HEK293 (cell line): ENCODE results near the gene EPN2.

Experiments used
- CTCF ChIA-PET: fragments of 350-600 bp; formaldehyde crosslinking; extraction: SDS; loops from one replicate; lab custom pipeline; 2021; ENCODE audit warnings: antibody characterized with exemption; lab: Yijun Ruan, JAX
- POLR2A ChIA-PET: fragments of 300-600 bp; formaldehyde crosslinking; extraction: SDS; loops from one replicate; lab custom pipeline; 2020; ENCODE audit warnings: antibody characterized with exemption, inconsistent platforms; lab: Yijun Ruan, JAX
- H3K27ac ChIP-seq: fragments of 200-500 bp; sonication (Bioruptor generic); 2 replicates; pipeline ENCODE4 v1.5.1; 2014; ENCODE audit warnings: low read depth, low read length, control low read depth, inconsistent platforms; ENCODE audit errors: extremely low read depth
- H3K36me3 ChIP-seq, 2 experiments: fragments of 200-500 bp in 1 of 2; sonication (Bioruptor generic) in 1 of 2; 1 replicate in 1 of 2; 2 replicates in 1 of 2; pipeline ENCODE4 v1.5.1; 2014 to 2017; ENCODE audit warnings: inconsistent platforms in 2 of 2, low read length in 2 of 2; ENCODE audit not compliant: control insufficient read depth in 2 of 2, insufficient read depth in 1 of 2
- H3K4me1 ChIP-seq: fragments of 200-500 bp; sonication (Bioruptor generic); 2 replicates; pipeline ENCODE4 v1.5.1; 2014; ENCODE audit warnings: mild to moderate bottlenecking, low read length, inconsistent platforms; ENCODE audit not compliant: control insufficient read depth, insufficient read depth
- H3K4me3 ChIP-seq: 2 replicates; pipeline ENCODE4 v1.5.1; 2011; ENCODE audit warnings: low read depth, mild to moderate bottlenecking, control low read depth, low read length, moderate library complexity
- H3K9me3 ChIP-seq: fragments of 200-500 bp; sonication (Bioruptor generic); 2 replicates; pipeline ENCODE4 v1.5.1; 2014; ENCODE audit warnings: low read depth, low read length, inconsistent platforms; ENCODE audit not compliant: control insufficient read depth, insufficient read depth
- PRDM4 ChIP-seq: fragments of 450-650 bp; formaldehyde crosslinking; IDR thresholded peaks from 2 replicates; pipeline ENCODE4 v1.5.1; 2017; ENCODE audit warnings: missing biosample characterization, missing genetic modification characterization
- SALL2 ChIP-seq: fragments of 450-650 bp; formaldehyde crosslinking; IDR thresholded peaks from 2 replicates; pipeline ENCODE4 v1.5.0; 2017; ENCODE audit warnings: missing biosample characterization, mild to moderate bottlenecking, missing genetic modification characterization, borderline replicate concordance
- ZBTB20 ChIP-seq: fragments of 450-650 bp; formaldehyde crosslinking; IDR thresholded peaks from 2 replicates; pipeline ENCODE4 v1.5.1; 2016; ENCODE audit warnings: missing biosample characterization, missing genetic modification characterization
- ZFP69B ChIP-seq: fragments of 450-650 bp; formaldehyde crosslinking; IDR thresholded peaks from 2 replicates; pipeline ENCODE4 v1.5.1; 2016; ENCODE audit warnings: missing biosample characterization, missing genetic modification characterization
- ZNF112 ChIP-seq: fragments of 450-650 bp; formaldehyde crosslinking; IDR thresholded peaks from 2 replicates; pipeline ENCODE4 v1.5.0; 2017; ENCODE audit warnings: missing biosample characterization, missing genetic modification characterization
- ZNF138 ChIP-seq: fragments of 450-650 bp; formaldehyde crosslinking; IDR thresholded peaks from 2 replicates; pipeline ENCODE4 v1.5.1; 2016; ENCODE audit warnings: missing biosample characterization, missing genetic modification characterization, borderline replicate concordance
- ZNF148 ChIP-seq: fragments of 450-650 bp; formaldehyde crosslinking; IDR thresholded peaks from 2 replicates; pipeline ENCODE4 v1.5.0; 2017; ENCODE audit warnings: missing biosample characterization, missing genetic modification characterization, borderline replicate concordance
- ZNF16 ChIP-seq: fragments of 450-650 bp; formaldehyde crosslinking; IDR thresholded peaks from 2 replicates; pipeline ENCODE4 v1.5.1; 2016; ENCODE audit warnings: low read depth, missing biosample characterization, missing genetic modification characterization
- ZNF174 ChIP-seq: fragments of 450-650 bp; formaldehyde crosslinking; IDR thresholded peaks from 2 replicates; pipeline ENCODE4 v1.5.0; 2017; ENCODE audit warnings: missing biosample characterization, mild to moderate bottlenecking, missing genetic modification characterization
- ZNF175 ChIP-seq: fragments of 450-650 bp; formaldehyde crosslinking; IDR thresholded peaks from 2 replicates; pipeline ENCODE4 v1.5.1; 2016; ENCODE audit warnings: missing biosample characterization, missing genetic modification characterization
- ZNF548 ChIP-seq: fragments of 450-650 bp; formaldehyde crosslinking; IDR thresholded peaks from 2 replicates; pipeline ENCODE4 v1.5.1; 2016; ENCODE audit warnings: missing biosample characterization, missing genetic modification characterization
- ZNF571 ChIP-seq: fragments of 450-650 bp; formaldehyde crosslinking; IDR thresholded peaks from 2 replicates; pipeline ENCODE4 v1.5.0; 2017; ENCODE audit warnings: missing biosample characterization, missing genetic modification characterization
- ZNF658 ChIP-seq: fragments of 450-650 bp; formaldehyde crosslinking; IDR thresholded peaks from 2 replicates; pipeline ENCODE4; 2016; ENCODE audit warnings: missing biosample characterization, missing genetic modification characterization
- TF ChIP-seq, protein P1 (sequence below): fragments of 450-650 bp; formaldehyde crosslinking; IDR thresholded peaks from 2 replicates; pipeline ENCODE4 v1.5.1; 2016; ENCODE audit warnings: missing biosample characterization, missing genetic modification characterization
- TF ChIP-seq, protein P2 (sequence below): fragments of 450-650 bp; formaldehyde crosslinking; IDR thresholded peaks from 2 replicates; pipeline ENCODE4 v1.5.1; 2016; ENCODE audit warnings: missing biosample characterization, missing genetic modification characterization
- TF ChIP-seq, protein P3 (sequence below): fragments of 450-650 bp; formaldehyde crosslinking; IDR thresholded peaks from 2 replicates; pipeline ENCODE4 v1.5.1; 2017; ENCODE audit warnings: missing biosample characterization, missing genetic modification characterization

The EPN2 gene

DNA sequence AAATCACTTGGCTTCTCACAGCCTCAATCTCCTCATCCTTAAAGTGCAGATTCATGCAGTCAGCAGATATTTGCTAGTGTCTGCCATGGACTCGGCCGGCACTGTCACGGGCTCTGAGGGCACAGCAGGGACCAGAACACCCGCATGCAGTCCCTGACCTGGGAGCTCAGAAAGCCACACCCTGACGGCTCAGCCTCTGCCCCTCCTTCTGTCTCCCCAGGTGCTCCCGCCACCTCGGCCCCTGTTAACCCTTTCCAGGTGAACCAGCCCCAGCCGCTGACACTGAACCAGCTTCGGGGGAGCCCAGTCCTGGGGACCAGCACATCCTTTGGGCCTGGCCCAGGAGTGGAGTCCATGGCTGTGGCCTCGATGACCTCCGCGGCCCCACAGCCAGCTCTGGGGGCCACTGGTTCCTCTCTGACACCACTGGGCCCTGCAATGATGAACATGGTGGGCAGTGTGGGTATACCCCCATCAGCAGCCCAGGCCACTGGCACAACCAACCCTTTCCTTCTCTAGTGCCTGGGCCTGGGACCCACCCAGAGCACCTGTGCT lies 96.6 kb downstream of the EPN2 start:
- Histone ChIP-seq H3K9me3 (no peaks in the 10 kb centered on the region), H3K36me3 (peaks cover 0 to 46% of the 10 kb centered on the region in 2 experiments; a peak in 2 of 3 replicates), H3K4me1 (no peaks in the 10 kb centered on the region), H3K27ac (no peak overlapping the region), H3K4me3 (no peak overlapping the region)
- POLR2A ChIA-PET, result no interaction called here
- TF ChIP-seq ZNF175 (tag by site-specific recombination) (no peak), ZNF174 (tag by site-specific recombination) (no peak)
- TF ChIP-seq, protein P1, sequence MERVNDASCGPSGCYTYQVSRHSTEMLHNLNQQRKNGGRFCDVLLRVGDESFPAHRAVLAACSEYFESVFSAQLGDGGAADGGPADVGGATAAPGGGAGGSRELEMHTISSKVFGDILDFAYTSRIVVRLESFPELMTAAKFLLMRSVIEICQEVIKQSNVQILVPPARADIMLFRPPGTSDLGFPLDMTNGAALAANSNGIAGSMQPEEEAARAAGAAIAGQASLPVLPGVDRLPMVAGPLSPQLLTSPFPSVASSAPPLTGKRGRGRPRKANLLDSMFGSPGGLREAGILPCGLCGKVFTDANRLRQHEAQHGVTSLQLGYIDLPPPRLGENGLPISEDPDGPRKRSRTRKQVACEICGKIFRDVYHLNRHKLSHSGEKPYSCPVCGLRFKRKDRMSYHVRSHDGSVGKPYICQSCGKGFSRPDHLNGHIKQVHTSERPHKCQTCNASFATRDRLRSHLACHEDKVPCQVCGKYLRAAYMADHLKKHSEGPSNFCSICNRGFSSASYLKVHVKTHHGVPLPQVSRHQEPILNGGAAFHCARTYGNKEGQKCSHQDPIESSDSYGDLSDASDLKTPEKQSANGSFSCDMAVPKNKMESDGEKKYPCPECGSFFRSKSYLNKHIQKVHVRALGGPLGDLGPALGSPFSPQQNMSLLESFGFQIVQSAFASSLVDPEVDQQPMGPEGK, result no peak
- TF ChIP-seq, protein P2, sequence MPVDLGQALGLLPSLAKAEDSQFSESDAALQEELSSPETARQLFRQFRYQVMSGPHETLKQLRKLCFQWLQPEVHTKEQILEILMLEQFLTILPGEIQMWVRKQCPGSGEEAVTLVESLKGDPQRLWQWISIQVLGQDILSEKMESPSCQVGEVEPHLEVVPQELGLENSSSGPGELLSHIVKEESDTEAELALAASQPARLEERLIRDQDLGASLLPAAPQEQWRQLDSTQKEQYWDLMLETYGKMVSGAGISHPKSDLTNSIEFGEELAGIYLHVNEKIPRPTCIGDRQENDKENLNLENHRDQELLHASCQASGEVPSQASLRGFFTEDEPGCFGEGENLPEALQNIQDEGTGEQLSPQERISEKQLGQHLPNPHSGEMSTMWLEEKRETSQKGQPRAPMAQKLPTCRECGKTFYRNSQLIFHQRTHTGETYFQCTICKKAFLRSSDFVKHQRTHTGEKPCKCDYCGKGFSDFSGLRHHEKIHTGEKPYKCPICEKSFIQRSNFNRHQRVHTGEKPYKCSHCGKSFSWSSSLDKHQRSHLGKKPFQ (tag by site-specific recombination), result no peak
- CTCF ChIA-PET, result no interaction called here

DNA sequence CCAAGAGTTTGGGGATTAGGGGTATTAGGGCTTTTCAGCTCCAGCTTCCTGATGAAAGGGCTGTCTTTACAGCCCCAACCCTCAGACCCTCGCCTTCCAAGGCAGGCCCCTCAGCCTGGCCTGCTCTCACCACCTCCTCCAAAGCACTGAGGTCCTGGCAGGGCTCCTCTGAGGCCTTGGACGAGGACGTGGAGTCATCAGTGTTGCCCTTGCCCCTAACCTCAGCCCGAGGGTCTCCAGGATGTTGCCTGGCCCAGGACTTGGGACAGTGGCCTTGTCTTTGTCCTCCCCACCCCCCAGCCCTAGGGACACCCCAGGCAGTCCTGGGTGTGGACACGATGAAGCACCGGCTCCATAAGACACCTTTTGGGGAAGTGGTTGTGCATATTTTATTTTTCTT lies 97.2 kb downstream of the EPN2 start:
- no peak overlapping the region for H3K4me3 ChIP-seq
- peaks cover 0 to 42% of the 10 kb centered on the region in 2 experiments; a peak in 2 of 3 replicates for H3K36me3 ChIP-seq
- POLR2A ChIA-PET, result no interaction called here
- no peaks in the 10 kb centered on the region for H3K9me3 ChIP-seq
- no peak for TF ChIP-seq ZFP69B (tag by site-specific recombination)
- TF ChIP-seq, protein P3, sequence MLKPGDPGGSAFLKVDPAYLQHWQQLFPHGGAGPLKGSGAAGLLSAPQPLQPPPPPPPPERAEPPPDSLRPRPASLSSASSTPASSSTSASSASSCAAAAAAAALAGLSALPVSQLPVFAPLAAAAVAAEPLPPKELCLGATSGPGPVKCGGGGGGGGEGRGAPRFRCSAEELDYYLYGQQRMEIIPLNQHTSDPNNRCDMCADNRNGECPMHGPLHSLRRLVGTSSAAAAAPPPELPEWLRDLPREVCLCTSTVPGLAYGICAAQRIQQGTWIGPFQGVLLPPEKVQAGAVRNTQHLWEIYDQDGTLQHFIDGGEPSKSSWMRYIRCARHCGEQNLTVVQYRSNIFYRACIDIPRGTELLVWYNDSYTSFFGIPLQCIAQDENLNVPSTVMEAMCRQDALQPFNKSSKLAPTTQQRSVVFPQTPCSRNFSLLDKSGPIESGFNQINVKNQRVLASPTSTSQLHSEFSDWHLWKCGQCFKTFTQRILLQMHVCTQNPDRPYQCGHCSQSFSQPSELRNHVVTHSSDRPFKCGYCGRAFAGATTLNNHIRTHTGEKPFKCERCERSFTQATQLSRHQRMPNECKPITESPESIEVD (tag by site-specific recombination), result no peak
- TF ChIP-seq ZNF658 (tag by site-specific recombination), result no peak
- no peak for TF ChIP-seq ZNF112 (tag by site-specific recombination)
- no peak for TF ChIP-seq PRDM4 (tag by site-specific recombination)
- no peak for TF ChIP-seq ZNF548
- no peak for TF ChIP-seq SALL2 (tag by site-specific recombination)
- TF ChIP-seq ZNF571 (tag by site-specific recombination), result no peak
- TF ChIP-seq ZNF138 (tag by site-specific recombination), result no peak
- TF ChIP-seq ZNF16 (tag by site-specific recombination), result no peak
- no peak for TF ChIP-seq ZNF148 (tag by site-specific recombination)
- no peak for TF ChIP-seq ZBTB20 (tag by site-specific recombination)
- CTCF ChIA-PET, result no interaction called here
- no peaks in the 10 kb centered on the region for H3K4me1 ChIP-seq
- H3K27ac ChIP-seq, result no peak overlapping the region
